K562 (cell line): ENCODE results near the gene PEX7. TPM values are rescaled to one million over a fixed set of nuclear protein-coding genes. Genes with fewer than 3 reads are reported as not detected.

ENCODE experiments used
- ATF1 ChIP-seq, 2 experiments: fragments of 450-650 bp in 1 of 2; IDR thresholded peaks; 2 replicates each; pipeline ENCODE4 v1.6.1; 2016; ENCODE audit warnings: missing compliant biosample characterization in 1 of 2, missing genetic modification characterization in 1 of 2
- BCOR ChIP-seq: fragments of 450-650 bp; IDR thresholded peaks from 2 replicates; pipeline ENCODE4 v1.6.1; 2016
- GABPA ChIP-seq: fragments of 200-800 bp; sonication (Bioruptor generic); conservative IDR thresholded peaks from 2 replicates; pipeline ENCODE4 v1.6.1; 2016; ENCODE audit warnings: low read depth, missing genetic modification characterization, missing compliant biosample characterization
- TFAP4 ChIP-seq: sonication (generic); formaldehyde crosslinking; IDR thresholded peaks from 2 replicates; pipeline ENCODE4 v1.8.0; 2022; ENCODE audit warnings: missing genetic modification reagents, mild to moderate bottlenecking, moderate library complexity, borderline replicate concordance
- TFE3 ChIP-seq: fragments of 450-650 bp; formaldehyde crosslinking; IDR thresholded peaks from 2 replicates; pipeline ENCODE4 v1.4.0; 2020; ENCODE audit warnings: mild to moderate bottlenecking, mixed read lengths
- ZFP36 ChIP-seq: fragments of 150-350 bp; IDR thresholded peaks from 2 replicates; pipeline ENCODE4 v1.6.1; 2018; ENCODE audit warnings: low read length, low read depth; ENCODE audit not compliant: partially characterized antibody
- ZMIZ1 ChIP-seq, 2 experiments: fragments of 150-350 bp in 1 of 2; IDR thresholded peaks; 2 replicates each; pipeline ENCODE4 v1.6.1; 2012 to 2016; ENCODE audit warnings: low read depth in 2 of 2, low read length in 2 of 2, mild to moderate bottlenecking in 1 of 2, moderate library complexity in 1 of 2
- ZNF511 ChIP-seq: sonication (generic); formaldehyde crosslinking; IDR thresholded peaks from 2 replicates; pipeline ENCODE4 v1.8.0; 2022; ENCODE audit warnings: mild to moderate bottlenecking, missing genetic modification reagents
- ZNF592 ChIP-seq: fragments of 450-650 bp; IDR thresholded peaks from 2 replicates; pipeline ENCODE4 v1.6.1; 2017; ENCODE audit warnings: antibody characterized with exemption, mild to moderate bottlenecking
- ZNF76 ChIP-seq: fragments of 250-450 bp; sonication (Bioruptor Pico); IDR thresholded peaks from 2 replicates; pipeline ENCODE4 v1.4.0; 2020; ENCODE audit warnings: mild to moderate bottlenecking, moderate library complexity, borderline replicate concordance
- ZNF766 ChIP-seq: fragments of 200-800 bp; sonication (Bioruptor generic); conservative IDR thresholded peaks from 2 replicates; pipeline ENCODE4 v1.6.1; 2016; ENCODE audit warnings: missing genetic modification characterization, missing compliant biosample characterization
- ZNF778 ChIP-seq: fragments of 450-650 bp; formaldehyde crosslinking; IDR thresholded peaks from 2 replicates; pipeline ENCODE4 v1.4.0; 2020; ENCODE audit warnings: mild to moderate bottlenecking, moderate library complexity
- polyA plus RNA-seq, 8 experiments: library from polyadenylated mRNA; depleted of rRNA in 4 of 8; stranded (reverse) in 5 of 8; unstranded in 3 of 8; fragments of >200 nt; fragmentation: Nextera tagmentation in 2 of 8; fragmentation: Illumina TruSeq in 1 of 8; extraction: Ambion mirVana in 2 of 8; extraction: Trizol in 1 of 8; gene quantifications; 2 replicates each; pipeline versions ENCODE4 v1.2.1 to v1.2.3, GENCODE V29; 2011 to 2014; ENCODE audit warnings: inconsistent platforms in 1 of 8, missing spikeins in 1 of 8
- total RNA-seq, 7 experiments: library from RNA; depleted of rRNA in 6 of 7; stranded (reverse); fragments of >200 nt in 6 of 7; fragmentation: Illumina TruSeq in 2 of 7; extraction: Trizol in 2 of 7; gene quantifications; 2 replicates each; pipeline versions ENCODE4 v1.2.1 to v1.2.3, GENCODE V29; 2011 to 2021; ENCODE audit warnings: low replicate concordance in 1 of 7

PEX7 gene
- total and polyA plus RNA-seq, 9 of the 15 experiments (the other 6 are each of a cell fraction or from before 2014, with no cell fraction given): 1.6 to 12.9 (median 9.1) TPM

- TF ChIP-seq ZMIZ1 (IDR thresholded peaks at IDR 0.05; ENCODE audit: low read depth in 2 of 2, low read length in 2 of 2) (no peak), ATF1 (CRISPR knock-in tag; IDR thresholded peaks at IDR 0.05) (no peak), ATF1 (tag; IDR thresholded peaks at IDR 0.05) (peak; percentile 70), GABPA (tag) (peak; percentile 94), ZNF511 (peak; percentile 0; the same call in 1 of the 2 replicates), ZNF778 (CRISPR knock-in tag) (no peak), TFAP4 (CRISPR knock-in tag) (peak; percentile 40), ZNF76 (CRISPR knock-in tag) (no peak), ZNF592 (peak; percentile 67), BCOR (no peak), TFE3 (no peak), ZNF766 (CRISPR knock-in tag) (peak; percentile 21; the same call in 1 of the 2 replicates), ZFP36 (no peak)
These were observed at the start of gene PEX7 (continued) for GRCh38 chr6:136822376-136823127.
